IPS-NIHi7 (cell line): ENCODE data around the gene ETHE1.

Experiments used
- DNase-seq: peaks from one replicate; pipeline ENCODE4 v3.0.0; 2012; ENCODE audit warnings: mixed read lengths; ENCODE audit errors: extremely low spot score

Gene ETHE1

DNA sequence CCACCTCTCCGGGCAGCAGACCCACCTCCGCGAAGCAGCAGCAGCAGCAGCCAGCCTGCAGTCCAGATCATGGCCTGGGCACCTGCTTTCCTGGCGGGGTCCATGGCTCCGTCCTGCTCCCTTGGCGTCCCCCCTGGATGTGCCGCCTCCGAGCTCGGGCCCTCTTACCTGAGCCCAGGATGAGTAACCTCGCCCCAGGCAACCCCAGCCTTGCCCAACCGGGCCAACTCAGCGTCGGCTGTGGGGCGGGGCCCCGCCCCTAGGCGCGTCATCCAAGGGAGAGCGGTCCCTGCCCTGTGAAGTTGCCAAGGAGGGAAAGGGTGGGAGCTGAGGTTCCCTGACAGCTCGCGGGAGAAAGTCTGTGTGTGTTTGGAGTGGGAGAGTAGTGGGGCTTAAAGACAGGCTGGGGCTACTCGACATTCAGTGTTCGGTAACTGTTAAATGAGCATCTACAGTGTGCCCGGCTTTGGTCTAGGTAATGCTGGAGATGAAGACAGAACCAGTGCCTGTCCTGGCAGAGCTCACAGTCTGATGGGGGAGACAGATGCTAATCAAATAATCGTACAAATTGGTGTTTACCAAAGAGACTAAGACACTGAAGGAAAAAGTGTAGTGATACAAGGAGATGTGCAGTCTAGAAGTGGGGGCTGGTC, 61.4 kb downstream of the ETHE1 start, which contains the start of gene LYPD3:
Gene LYPD3, minus strand, starts transcription at position 141 of the 653 bp plus-strand sequence. Its CDS starts 37 bp downstream, at position 104.
- peak; percentile 72 for DNase-seq

DNA sequence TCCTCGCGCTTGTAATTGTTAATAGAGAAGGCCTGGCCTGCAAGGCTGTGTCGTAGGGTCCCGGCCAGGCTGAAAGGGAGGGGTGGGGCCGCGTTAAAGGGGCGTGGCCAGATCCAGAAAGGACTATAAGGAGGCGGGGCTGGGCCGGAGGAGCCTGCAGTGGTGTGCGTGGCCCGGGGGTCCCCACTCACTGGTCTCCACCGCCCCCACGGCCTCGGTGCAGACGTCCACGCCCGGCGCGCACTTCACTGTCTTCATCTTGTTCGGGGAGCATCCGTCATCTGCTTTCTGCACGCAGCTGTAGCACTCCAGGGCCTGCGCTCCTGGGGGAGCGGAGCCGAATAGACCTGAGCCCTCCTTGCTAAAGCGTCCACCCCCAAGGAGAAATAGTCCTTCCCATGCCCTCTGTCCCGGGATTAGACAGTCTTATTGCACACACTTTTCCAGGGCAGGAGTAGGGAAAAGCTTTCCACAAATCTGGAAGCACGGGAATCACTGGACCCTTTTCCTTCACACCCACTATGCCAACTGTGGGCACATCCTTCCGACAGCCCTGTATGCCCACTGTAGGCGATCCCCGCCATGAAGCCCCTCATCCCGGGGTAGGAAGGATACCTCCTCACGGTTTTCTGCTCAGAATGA, 62.7 kb downstream of the ETHE1 start:
- DNase-seq: peak; percentile 74

DNA sequence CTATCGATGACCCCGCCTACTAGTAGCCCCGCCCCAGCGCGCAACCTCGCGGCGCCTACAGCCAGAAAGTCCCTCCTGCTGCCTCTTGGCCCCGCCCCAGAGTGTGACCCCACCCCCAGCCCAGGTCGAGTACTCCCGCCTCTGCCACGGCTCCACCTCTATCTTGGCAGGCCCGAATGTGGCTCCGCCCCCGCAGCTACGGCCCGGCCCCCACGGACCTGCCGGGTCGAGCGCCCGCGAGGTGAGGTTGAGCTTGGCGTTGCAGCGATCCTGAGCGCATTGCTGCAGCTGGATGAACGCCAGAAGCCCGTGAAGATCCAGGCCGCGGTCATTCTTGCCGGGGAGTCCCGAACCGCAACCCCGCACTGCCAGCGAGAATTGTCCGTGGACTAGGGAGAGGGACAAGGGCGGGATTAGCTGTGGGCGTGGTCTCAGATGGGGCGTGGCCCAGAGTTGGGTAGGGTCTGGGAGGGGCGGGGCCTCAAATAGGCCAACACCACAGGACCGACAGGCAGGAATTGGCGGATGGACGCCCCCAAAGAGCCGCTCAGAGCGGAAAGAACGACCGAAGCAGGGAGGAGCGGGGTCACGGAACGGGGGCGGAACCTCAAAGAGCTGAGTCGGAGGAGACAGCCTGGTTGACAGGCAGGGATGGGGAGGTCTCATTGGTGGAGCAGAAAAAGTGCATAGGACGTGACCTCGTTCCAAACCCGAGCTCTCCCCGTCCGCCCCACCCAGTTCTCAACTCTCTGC, 63.4 kb downstream of the ETHE1 start:
- peak; percentile 97 for DNase-seq

DNA sequence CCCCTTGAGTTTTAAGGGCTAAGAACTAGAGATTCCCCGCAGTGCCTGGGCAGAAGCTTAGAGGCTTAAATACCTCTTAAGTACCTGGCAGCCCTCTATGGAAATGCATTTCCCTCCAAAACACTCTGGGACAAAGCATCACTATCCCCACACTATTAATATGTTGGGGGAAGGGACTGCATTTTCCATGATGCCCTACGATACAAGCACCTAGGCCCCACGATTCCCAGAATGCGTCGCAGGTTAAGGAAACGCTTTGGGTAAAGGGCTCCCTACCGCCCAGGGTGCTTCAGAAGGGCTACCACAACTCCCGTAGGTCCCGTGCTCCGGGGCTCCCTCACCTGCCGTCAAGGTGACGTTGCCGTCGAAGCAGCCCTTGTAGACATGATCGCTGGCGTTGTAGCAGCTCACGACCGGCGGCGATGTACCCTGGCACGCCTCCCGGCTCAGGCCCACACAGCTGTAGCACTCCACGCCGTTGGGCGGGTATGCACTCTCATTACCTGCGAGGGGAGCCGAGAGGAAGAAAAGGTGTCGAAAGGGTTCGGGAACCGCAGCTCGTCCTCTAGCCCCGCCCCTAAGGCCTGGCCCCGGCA, 64.1 kb downstream of the ETHE1 start:
- DNase-seq: no peak

DNA sequence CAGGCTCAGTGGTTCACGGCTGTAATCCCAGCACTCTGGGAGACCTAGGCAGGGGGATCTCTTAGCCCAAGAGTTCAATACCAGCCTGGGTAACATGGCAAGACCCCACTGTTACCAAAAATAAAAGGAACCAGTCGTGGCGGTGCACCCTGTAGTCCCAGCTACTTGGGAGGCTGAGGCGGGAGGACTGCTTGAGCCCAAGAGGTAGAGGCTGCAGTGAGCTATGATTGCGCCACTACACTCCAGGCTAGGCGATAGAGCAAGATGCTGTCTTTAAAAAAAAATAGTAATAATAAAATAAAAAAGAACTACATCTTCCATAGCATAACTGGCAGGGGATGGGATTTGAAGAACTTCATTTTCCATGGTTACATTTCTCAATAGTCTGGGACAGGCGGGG, 64.6 kb downstream of the ETHE1 start:
- no peak for DNase-seq

DNA sequence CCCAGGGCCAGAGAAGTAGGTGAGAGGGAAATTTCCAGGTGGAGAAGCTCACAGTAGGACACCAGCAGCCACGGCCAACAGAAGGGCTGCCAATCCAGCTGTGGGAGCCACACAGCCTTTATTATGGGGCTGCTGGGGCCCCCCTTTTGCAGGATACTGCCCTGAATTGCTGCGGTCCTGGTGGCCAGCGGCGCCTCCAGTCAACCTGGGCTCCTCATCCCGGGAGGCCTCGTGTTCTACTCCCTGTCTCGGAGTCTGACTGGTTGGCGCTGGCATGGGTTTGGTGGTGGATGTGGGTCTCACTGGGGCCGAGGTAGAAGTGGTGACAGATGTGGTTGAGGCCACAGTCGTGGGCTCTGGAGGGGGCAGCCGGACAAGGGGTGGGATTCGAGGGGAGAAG, 65.7 kb downstream of the ETHE1 start:
- DNase-seq: no peak

DNA sequence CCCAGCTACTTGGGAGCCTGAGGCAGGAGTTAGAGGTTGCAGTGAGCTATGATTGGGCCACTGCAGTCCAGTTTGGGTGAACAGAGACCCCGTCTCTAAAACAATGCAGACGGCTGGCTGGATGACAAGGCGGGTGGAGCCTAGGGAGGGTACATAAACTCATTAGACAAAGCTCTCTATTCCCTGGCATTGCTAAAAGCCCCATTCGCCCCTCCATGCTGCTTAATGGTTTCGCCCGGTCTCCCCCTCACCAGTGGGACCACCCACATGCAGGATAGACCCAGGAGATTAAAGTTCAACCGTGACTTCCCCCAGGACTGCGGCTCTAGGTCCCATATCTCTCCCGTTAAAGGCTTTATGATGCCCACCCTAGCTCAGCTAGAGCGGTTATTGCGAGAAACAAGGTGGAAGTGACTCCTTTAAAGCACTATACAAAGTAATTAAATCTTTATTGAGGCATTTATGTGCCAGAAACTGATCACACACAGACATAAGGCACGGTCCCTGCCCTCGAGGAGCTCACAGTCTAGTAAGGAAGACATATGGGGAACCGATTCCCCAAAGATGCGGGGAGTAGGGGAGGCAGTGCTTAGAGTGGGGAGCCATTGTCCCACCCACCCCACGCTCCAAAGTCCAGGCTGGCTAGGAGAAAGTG, 66.5 kb downstream of the ETHE1 start:
- no peak for DNase-seq

DNA sequence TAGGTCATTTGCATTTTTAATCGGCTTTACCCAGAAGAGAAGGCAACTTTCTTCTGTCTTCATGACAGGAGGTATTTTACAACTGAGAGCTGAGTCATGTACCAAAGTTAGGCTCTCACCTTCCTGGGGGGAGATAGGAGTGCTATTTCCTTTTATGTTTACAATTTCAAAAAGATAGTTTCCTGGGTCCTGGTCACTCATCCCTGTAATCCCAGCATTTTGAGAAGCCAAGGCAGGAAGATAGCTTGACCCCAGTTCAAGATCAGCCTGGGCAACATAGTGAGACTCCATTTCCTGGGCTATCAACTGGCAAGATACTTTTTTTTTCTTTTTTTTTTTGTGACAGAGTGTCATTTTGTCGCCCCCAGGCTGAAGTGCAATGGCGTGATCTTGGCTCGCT, 69.2 kb downstream of the ETHE1 start:
- no peak for DNase-seq
